H9 (cell line): Measurements from ENCODE around the gene NCOR2. TPM values are rescaled to one million over a fixed set of nuclear protein-coding genes. Genes with fewer than 3 reads are reported as not detected.

Experiments
- DNase-seq: peaks from one replicate; pipeline ENCODE4 v3.0.0-alpha.2; 2017
- H2AFZ ChIP-seq: one replicate; pipeline ENCODE4 v1.6.1; 2013; ENCODE audit warnings: mild to moderate bottlenecking, low read length, control low read depth, moderate library complexity
- H2AK5ac ChIP-seq: 2 replicates; pipeline ENCODE4 v1.6.1; 2013; ENCODE audit warnings: low read length, control low read depth, mixed read lengths; ENCODE audit not compliant: insufficient read length
- H2BK120ac ChIP-seq: one replicate; pipeline ENCODE4 v1.6.1; 2013; ENCODE audit warnings: low read depth, mild to moderate bottlenecking, low read length, control low read depth, inconsistent platforms; ENCODE audit not compliant: poor library complexity, severe bottlenecking
- H2BK12ac ChIP-seq: 2 replicates; pipeline ENCODE4 v1.6.1; 2013; ENCODE audit warnings: low read length, control low read depth, mixed read lengths, low read depth; ENCODE audit not compliant: insufficient read length
- H2BK15ac ChIP-seq: 2 replicates; pipeline ENCODE4 v1.6.1; 2013; ENCODE audit warnings: low read depth, low read length, control low read depth
- H2BK20ac ChIP-seq: one replicate; pipeline ENCODE4 v1.6.1; 2013; ENCODE audit warnings: low read depth, mild to moderate bottlenecking, low read length, control low read depth, inconsistent platforms; ENCODE audit not compliant: poor library complexity, severe bottlenecking
- H2BK5ac ChIP-seq: 2 replicates; pipeline ENCODE4 v1.6.1; 2013; ENCODE audit warnings: low read length, control low read depth, mixed read lengths; ENCODE audit not compliant: insufficient read length
- H3K14ac ChIP-seq: 2 replicates; pipeline ENCODE4 v1.6.1; 2013; ENCODE audit warnings: low read length, control low read depth; ENCODE audit not compliant: insufficient read depth
- H3K18ac ChIP-seq: 2 replicates; pipeline ENCODE4 v1.6.1; 2013; ENCODE audit warnings: low read depth, mild to moderate bottlenecking, mixed read lengths, low read length, control low read depth; ENCODE audit not compliant: insufficient read length
- H3K23ac ChIP-seq: 2 replicates; pipeline ENCODE4 v1.6.1; 2013; ENCODE audit warnings: low read length, control low read depth, mixed read lengths, low read depth; ENCODE audit not compliant: insufficient read length
- H3K23me2 ChIP-seq: 2 replicates; pipeline ENCODE4 v1.6.1; 2013; ENCODE audit warnings: low read depth, mild to moderate bottlenecking, mixed read lengths, low read length, control low read depth; ENCODE audit not compliant: insufficient read length, poor library complexity, severe bottlenecking
- H3K27ac ChIP-seq: 2 replicates; pipeline ENCODE4 v1.5.1; 2013; ENCODE audit warnings: low read length, control low read depth, mixed read lengths, low read depth; ENCODE audit not compliant: insufficient read length
- H3K27me3 ChIP-seq: 2 replicates; pipeline ENCODE4 v1.6.1; 2013; ENCODE audit warnings: low read length, control low read depth, inconsistent platforms; ENCODE audit not compliant: insufficient read depth
- H3K4ac ChIP-seq: 2 replicates; pipeline ENCODE4 v1.6.1; 2013; ENCODE audit warnings: low read depth, mild to moderate bottlenecking, control low read depth, inconsistent platforms, low read length, moderate library complexity
- H3K4me1 ChIP-seq: 2 replicates; pipeline ENCODE4 v1.6.1; 2013; ENCODE audit warnings: low read length, control low read depth, inconsistent platforms; ENCODE audit not compliant: insufficient read depth
- H3K4me2 ChIP-seq: 2 replicates; pipeline ENCODE4 v1.6.1; 2013; ENCODE audit warnings: low read length, control low read depth, mixed read lengths; ENCODE audit not compliant: insufficient read length, insufficient read depth
- H3K56ac ChIP-seq: 2 replicates; pipeline ENCODE4 v1.6.1; 2013; ENCODE audit warnings: low read depth, mild to moderate bottlenecking, mixed read lengths, low read length, control low read depth; ENCODE audit not compliant: insufficient read length
- H3K79me1 ChIP-seq: 2 replicates; pipeline ENCODE4 v1.6.1; 2013; ENCODE audit warnings: low read depth, mild to moderate bottlenecking, moderate library complexity, low read length, control low read depth, inconsistent platforms; ENCODE audit not compliant: insufficient read depth, poor library complexity, severe bottlenecking
- H3K79me2 ChIP-seq: 2 replicates; pipeline ENCODE4 v1.6.1; 2013; ENCODE audit warnings: low read length, control low read depth, inconsistent platforms; ENCODE audit not compliant: insufficient read depth
- H3K9ac ChIP-seq: 2 replicates; pipeline ENCODE4 v1.6.1; 2013; ENCODE audit warnings: low read length, control low read depth, mixed read lengths; ENCODE audit not compliant: insufficient read length; ENCODE audit errors: extremely low read depth
- H3K9me3 ChIP-seq: one replicate; pipeline ENCODE4 v1.6.1; 2013; ENCODE audit warnings: low read depth, low read length, inconsistent platforms; ENCODE audit not compliant: control insufficient read depth
- H3T11ph ChIP-seq: one replicate; pipeline ENCODE4 v1.6.1; 2013; ENCODE audit warnings: mild to moderate bottlenecking, low read length, control low read depth, inconsistent platforms
- H4K20me1 ChIP-seq: one replicate; pipeline ENCODE4 v1.6.1; 2013; ENCODE audit not compliant: control insufficient read depth, insufficient read length, insufficient read depth
- H4K5ac ChIP-seq: 2 replicates; pipeline ENCODE4 v1.6.1; 2013; ENCODE audit warnings: low read depth, mild to moderate bottlenecking, mixed read lengths, low read length, control low read depth; ENCODE audit not compliant: insufficient read length
- H4K8ac ChIP-seq: replicated peaks from 2 replicates; pipeline ENCODE4 v1.6.1; 2013; ENCODE audit warnings: low read length, control low read depth, mixed read lengths, low read depth; ENCODE audit not compliant: insufficient read length
- H4K91ac ChIP-seq: 2 replicates; pipeline ENCODE4 v1.6.1; 2013; ENCODE audit warnings: low read depth, mild to moderate bottlenecking, moderate library complexity, mixed read lengths, low read length, control low read depth; ENCODE audit not compliant: insufficient read length
- H3K27ac Mint-ChIP-seq, 3 experiments: 2 replicates in 2 of 3; 3 replicates in 1 of 3; pipeline ENCODE4 v1.8.0; 2020 to 2021; ENCODE audit warnings: mixed read lengths in 3 of 3, mild to moderate bottlenecking in 1 of 3, moderate library complexity in 1 of 3
- H3K27me3 Mint-ChIP-seq: 2 replicates; pipeline ENCODE4 v1.8.0; 2021; ENCODE audit warnings: low read depth, mild to moderate bottlenecking, moderate library complexity, mixed read lengths
- H3K36me3 Mint-ChIP-seq, 3 experiments: 2 replicates in 2 of 3; 3 replicates in 1 of 3; pipeline ENCODE4 v1.8.0; 2020 to 2021; ENCODE audit warnings: low read depth in 3 of 3, mixed read lengths in 3 of 3; ENCODE audit not compliant: insufficient read depth in 1 of 3
- H3K4me1 Mint-ChIP-seq, 2 experiments: 2 replicates each; pipeline ENCODE4 v1.8.0; 2020; ENCODE audit warnings: mixed read lengths in 2 of 2
- H3K4me3 Mint-ChIP-seq, 2 experiments: 2 replicates in 1 of 2; 3 replicates in 1 of 2; pipeline ENCODE4 v1.8.0; 2020 to 2021; ENCODE audit warnings: mild to moderate bottlenecking in 2 of 2, mixed read lengths in 2 of 2, moderate library complexity in 1 of 2
- H3K9me3 Mint-ChIP-seq, 2 experiments: 2 replicates in 1 of 2; 3 replicates in 1 of 2; pipeline ENCODE4 v1.8.0; 2020; ENCODE audit warnings: mild to moderate bottlenecking in 2 of 2, mixed read lengths in 2 of 2, moderate library complexity in 1 of 2
- WGBS: extraction: QIAGEN DNeasy Blood & Tissue Kit; methylation state at CpG from one replicate; pipeline ENCODE4 v1.1.7; 2013; ENCODE audit warnings: missing lambda C conversion rate, low lambda C conversion rate, mixed read lengths; ENCODE audit not compliant: insufficient read length; ENCODE audit errors: extremely low coverage; 5-methylcytosine and 5-hydroxymethylcytosine counted together
- total RNA-seq: library from RNA; stranded (reverse); gene quantifications from 2 replicates; pipeline ENCODE4 v1.2.1, GENCODE V29; 2021
- TF ChIP-seq, protein P1 (sequence below): fragments of 200-600 bp; sonication (generic); conservative IDR thresholded peaks from 3 replicates; pipeline ENCODE4 v1.8.0; 2021; ENCODE audit warnings: antibody characterized with exemption, mild to moderate bottlenecking

NCOR2 gene
- total RNA-seq, 1 experiment from 2014 or later: 226 TPM

DNA sequence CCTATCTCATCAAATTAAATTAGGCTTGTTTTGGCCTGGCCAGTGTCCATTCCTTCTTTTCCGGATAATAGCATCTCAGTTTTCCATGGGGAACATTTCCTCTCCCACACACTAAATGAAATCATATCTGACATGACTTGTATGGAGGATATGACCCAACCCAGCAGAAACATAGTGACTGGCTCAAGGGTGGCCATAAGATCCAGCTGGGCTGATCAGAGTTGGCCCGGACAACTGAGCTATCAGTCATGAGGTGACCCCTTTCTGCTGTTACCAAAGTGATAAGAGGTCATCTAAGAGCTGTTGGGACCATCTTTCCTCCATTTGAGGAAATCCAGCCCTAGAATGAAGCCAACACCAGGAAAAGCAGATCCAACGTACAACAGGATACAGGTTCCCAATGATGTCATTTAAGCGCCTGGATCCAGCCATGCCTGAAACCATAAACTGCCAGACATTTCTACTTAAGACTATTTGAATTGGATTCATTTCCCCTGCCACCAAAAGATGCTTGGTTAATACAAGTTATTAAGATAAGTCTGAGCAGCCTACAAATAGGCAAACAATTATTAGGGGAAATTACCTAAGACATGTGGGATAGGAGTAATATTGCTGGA lies 20.7 kb upstream of the NCOR2 start:
- WGBS: no CpG with 5 or more reads among the region's 4 CpGs
- Histone ChIP-seq H2AFZ (no peak overlapping the region), H3K79me2 (no peaks in the 10 kb centered on the region), H3K9me3 (no peaks in the 10 kb centered on the region), H4K20me1 (no peaks in the 10 kb centered on the region), H2BK20ac (no peak overlapping the region), H4K8ac (no peak overlapping the region), H2BK12ac (no peak overlapping the region), H2BK120ac (no peak overlapping the region), H3K4ac (no peak overlapping the region), H3K18ac (no peak overlapping the region), H3K4me1 (no peaks in the 10 kb centered on the region), H2BK5ac (no peak overlapping the region), H3K9ac (no peak overlapping the region), H3T11ph (no peak overlapping the region), H3K4me2 (no peak overlapping the region), H3K14ac (no peak overlapping the region), H3K56ac (no peak overlapping the region), H3K27ac (no peak overlapping the region), H2AK5ac (no peak overlapping the region), H3K79me1 (no peaks in the 10 kb centered on the region), H3K23me2 (no peaks in the 10 kb centered on the region), H3K23ac (no peak overlapping the region), H4K91ac (no peak overlapping the region), H4K5ac (no peak overlapping the region), H3K27me3 (no peaks in the 10 kb centered on the region), H2BK15ac (no peak overlapping the region)
- Mint-ChIP-seq H3K4me3 (no peak overlapping the region), H3K4me1 (no peaks in the 10 kb centered on the region), H3K36me3 (peaks cover 0 to 10% (median 2%) of the 10 kb centered on the region in 3 experiments; a peak in 5 of 7 replicates), H3K27me3 (peaks cover 11% of the 10 kb centered on the region), H3K9me3 (peaks cover 10 to 12% of the 10 kb centered on the region in 2 experiments), H3K27ac (no peak overlapping the region)
- TF ChIP-seq, protein P1, sequence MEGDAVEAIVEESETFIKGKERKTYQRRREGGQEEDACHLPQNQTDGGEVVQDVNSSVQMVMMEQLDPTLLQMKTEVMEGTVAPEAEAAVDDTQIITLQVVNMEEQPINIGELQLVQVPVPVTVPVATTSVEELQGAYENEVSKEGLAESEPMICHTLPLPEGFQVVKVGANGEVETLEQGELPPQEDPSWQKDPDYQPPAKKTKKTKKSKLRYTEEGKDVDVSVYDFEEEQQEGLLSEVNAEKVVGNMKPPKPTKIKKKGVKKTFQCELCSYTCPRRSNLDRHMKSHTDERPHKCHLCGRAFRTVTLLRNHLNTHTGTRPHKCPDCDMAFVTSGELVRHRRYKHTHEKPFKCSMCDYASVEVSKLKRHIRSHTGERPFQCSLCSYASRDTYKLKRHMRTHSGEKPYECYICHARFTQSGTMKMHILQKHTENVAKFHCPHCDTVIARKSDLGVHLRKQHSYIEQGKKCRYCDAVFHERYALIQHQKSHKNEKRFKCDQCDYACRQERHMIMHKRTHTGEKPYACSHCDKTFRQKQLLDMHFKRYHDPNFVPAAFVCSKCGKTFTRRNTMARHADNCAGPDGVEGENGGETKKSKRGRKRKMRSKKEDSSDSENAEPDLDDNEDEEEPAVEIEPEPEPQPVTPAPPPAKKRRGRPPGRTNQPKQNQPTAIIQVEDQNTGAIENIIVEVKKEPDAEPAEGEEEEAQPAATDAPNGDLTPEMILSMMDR: no peak
- DNase-seq: no peak
